Prostate gland (tissue), 2 donors: ENCODE data around the gene PKM. TPM values are rescaled to one million over a fixed set of nuclear protein-coding genes. Genes with fewer than 3 reads are reported as not detected.

ENCODE experiments used
- DNase-seq: peaks from one replicate; pipeline ENCODE4 v3.0.0-alpha.2; 2019; ENCODE audit warnings: low spot score
- H3K27ac ChIP-seq, 2 donors: fragments of 200-600 bp; sonication (generic); 2 replicates each; pipeline ENCODE4 v1.5.1; 2017 to 2019
- H3K27me3 ChIP-seq: fragments of 200-600 bp; sonication (generic); replicated peaks from 2 replicates; pipeline ENCODE4 v1.5.1; 2019; ENCODE audit not compliant: insufficient read depth
- H3K36me3 ChIP-seq, 2 donors: fragments of 200-600 bp; sonication (generic); 1 replicate in 1 of 2; 2 replicates in 1 of 2; pipeline versions ENCODE4 v1.5.1 to v1.8.1; 2017 to 2019
- H3K4me1 ChIP-seq: fragments of 200-600 bp; sonication (generic); replicated peaks from 2 replicates; pipeline ENCODE4 v1.5.1; 2019
- H3K4me3 ChIP-seq, 2 donors: fragments of 200-600 bp; sonication (generic); 2 replicates each; pipeline ENCODE4 v1.5.1; 2017 to 2019
- H3K9me3 ChIP-seq: fragments of 200-600 bp; sonication (generic); 2 replicates; pipeline ENCODE4 v1.5.1; 2017
- CTCF ChIP-seq, 4 experiments: fragments of 200-600 bp in 2 of 4; fragments of 450-650 bp in 2 of 4; sonication (generic) in 2 of 4; IDR thresholded peaks; 1 replicate in 3 of 4; 2 replicates in 1 of 4; pipeline ENCODE4 v1.5.1; 2016 to 2019; ENCODE audit warnings: antibody characterized with exemption in 4 of 4, mild to moderate bottlenecking in 2 of 4, moderate library complexity in 2 of 4
- POLR2A ChIP-seq: fragments of 450-650 bp; IDR thresholded peaks from one replicate; pipeline ENCODE4 v1.6.1; 2016; ENCODE audit warnings: antibody characterized with exemption, mild to moderate bottlenecking
- POLR2AphosphoS5 ChIP-seq: sonication (generic); formaldehyde crosslinking; IDR thresholded peaks from one replicate; pipeline ENCODE4 v1.6.1; 2017; ENCODE audit warnings: antibody characterized with exemption
- WGBS: methylation state at CpG from one replicate; pipeline ENCODE4 v1.1.5; 2018; 5-methylcytosine and 5-hydroxymethylcytosine counted together
- intact Hi-C: fragments of 100-400 bp; cut with DNase I; formaldehyde crosslinking; loops from one replicate; pipeline ENCODE4 v1.14.2; 2022
- total RNA-seq, 2 donors: library from RNA; depleted of rRNA; stranded (reverse); fragments of >200 nt; gene quantifications; one replicate each; pipeline ENCODE4 v1.1.0, GENCODE V29; 2016

PKM gene
- total RNA-seq, 2 donors from 2014 or later = 470 to 513 TPM

GRCh38 chr15:72269739-72270138 lies 38.7 kb upstream of the PKM start:
- Histone ChIP-seq H3K4me1 (no peaks in the 10 kb centered on the region), H3K36me3 (peaks cover 6 to 15% of the 10 kb centered on the region in 2 donors), H3K9me3 (no peaks in the 10 kb centered on the region), H3K27me3 (no peaks in the 10 kb centered on the region), H3K27ac (no peak overlapping the region), H3K4me3 (no peak overlapping the region)
- DNase-seq = no peak
- TF ChIP-seq POLR2A = no peak
- TF ChIP-seq POLR2AphosphoS5 = no peak
- TF ChIP-seq CTCF (IDR thresholded peaks at IDR 0.05) = no peak
- intact Hi-C loops = loop anchor here (5.0 kb wide), 3 partner anchors 37 to 73 kb away; partner anchors contain the start of gene PKM
- WGBS = 94% methylated on average over 4 of the region's 4 CpGs

- WGBS = 93% methylated on average over 5 of the region's 5 CpGs
- H3K36me3 ChIP-seq = peaks cover 15 to 47% of the 10 kb centered on the region in 2 donors
- intact Hi-C loops = no loop called here
Observed at GRCh38 chr15:72265031-72265430, 34.0 kb upstream of the PKM start.

GRCh38 chr15:72252663-72253299 lies 21.8 kb upstream of the PKM start:
- H3K36me3 ChIP-seq = peaks cover 8 to 16% of the 10 kb centered on the region in 2 donors
- TF ChIP-seq POLR2A = no peak
- TF ChIP-seq CTCF (IDR thresholded peaks at IDR 0.05) = no peak
- no peak for TF ChIP-seq POLR2AphosphoS5
- WGBS = 96% methylated on average over 10 of the region's 10 CpGs

More at GRCh38 chr15:72265031-72265430, 34.0 kb upstream of the PKM start:
- H3K27me3 ChIP-seq = no peaks in the 10 kb centered on the region
- H3K27ac ChIP-seq = no peak overlapping the region
- TF ChIP-seq CTCF (IDR thresholded peaks at IDR 0.05) = no peak
- TF ChIP-seq POLR2AphosphoS5 = no peak
- TF ChIP-seq POLR2A = no peak
- no peaks in the 10 kb centered on the region for H3K9me3 ChIP-seq
- no peaks in the 10 kb centered on the region for H3K4me1 ChIP-seq
- H3K4me3 ChIP-seq = no peak overlapping the region
- DNase-seq = no peak

GRCh38 chr15:72249142-72249810 lies 18.3 kb upstream of the PKM start:
- WGBS = 80% methylated on average over 3 of the region's 3 CpGs
- Histone ChIP-seq H3K9me3 (no peaks in the 10 kb centered on the region), H3K4me1 (no peaks in the 10 kb centered on the region), H3K4me3 (no peak overlapping the region), H3K27ac (no peak overlapping the region), H3K36me3 (peaks cover 0 to 5% of the 10 kb centered on the region in 2 donors), H3K27me3 (no peaks in the 10 kb centered on the region)
- intact Hi-C loops = no loop called here
- DNase-seq = no peak
- TF ChIP-seq POLR2AphosphoS5 (no peak), POLR2A (no peak), CTCF (IDR thresholded peaks at IDR 0.05) (no peak)

More at GRCh38 chr15:72252663-72253299, 21.8 kb upstream of the PKM start:
- Histone ChIP-seq H3K4me3 (no peak overlapping the region), H3K27ac (no peak overlapping the region), H3K27me3 (no peaks in the 10 kb centered on the region), H3K4me1 (peaks cover 5% of the 10 kb centered on the region), H3K9me3 (no peaks in the 10 kb centered on the region)
- intact Hi-C loops = no loop called here
- DNase-seq = no peak
